H9 (cell line): ENCODE results near the gene DENND10. TPM values are rescaled to one million over a fixed set of nuclear protein-coding genes. Genes with fewer than 3 reads are reported as not detected.

Experiments
- DNase-seq: peaks from one replicate; pipeline ENCODE4 v3.0.0-alpha.2; 2017
- H2AFZ ChIP-seq: one replicate; pipeline ENCODE4 v1.6.1; 2013; ENCODE audit warnings: mild to moderate bottlenecking, low read length, control low read depth, moderate library complexity
- H2AK5ac ChIP-seq: 2 replicates; pipeline ENCODE4 v1.6.1; 2013; ENCODE audit warnings: low read length, control low read depth, mixed read lengths; ENCODE audit not compliant: insufficient read length
- H2BK120ac ChIP-seq: one replicate; pipeline ENCODE4 v1.6.1; 2013; ENCODE audit warnings: low read depth, mild to moderate bottlenecking, low read length, control low read depth, inconsistent platforms; ENCODE audit not compliant: poor library complexity, severe bottlenecking
- H2BK12ac ChIP-seq: 2 replicates; pipeline ENCODE4 v1.6.1; 2013; ENCODE audit warnings: low read length, control low read depth, mixed read lengths, low read depth; ENCODE audit not compliant: insufficient read length
- H2BK15ac ChIP-seq: 2 replicates; pipeline ENCODE4 v1.6.1; 2013; ENCODE audit warnings: low read depth, low read length, control low read depth
- H2BK20ac ChIP-seq: one replicate; pipeline ENCODE4 v1.6.1; 2013; ENCODE audit warnings: low read depth, mild to moderate bottlenecking, low read length, control low read depth, inconsistent platforms; ENCODE audit not compliant: poor library complexity, severe bottlenecking
- H2BK5ac ChIP-seq: 2 replicates; pipeline ENCODE4 v1.6.1; 2013; ENCODE audit warnings: low read length, control low read depth, mixed read lengths; ENCODE audit not compliant: insufficient read length
- H3K14ac ChIP-seq: 2 replicates; pipeline ENCODE4 v1.6.1; 2013; ENCODE audit warnings: low read length, control low read depth; ENCODE audit not compliant: insufficient read depth
- H3K18ac ChIP-seq: 2 replicates; pipeline ENCODE4 v1.6.1; 2013; ENCODE audit warnings: low read depth, mild to moderate bottlenecking, mixed read lengths, low read length, control low read depth; ENCODE audit not compliant: insufficient read length
- H3K23ac ChIP-seq: 2 replicates; pipeline ENCODE4 v1.6.1; 2013; ENCODE audit warnings: low read length, control low read depth, mixed read lengths, low read depth; ENCODE audit not compliant: insufficient read length
- H3K23me2 ChIP-seq: 2 replicates; pipeline ENCODE4 v1.6.1; 2013; ENCODE audit warnings: low read depth, mild to moderate bottlenecking, mixed read lengths, low read length, control low read depth; ENCODE audit not compliant: insufficient read length, poor library complexity, severe bottlenecking
- H3K27ac ChIP-seq: 2 replicates; pipeline ENCODE4 v1.5.1; 2013; ENCODE audit warnings: low read length, control low read depth, mixed read lengths, low read depth; ENCODE audit not compliant: insufficient read length
- H3K27me3 ChIP-seq: 2 replicates; pipeline ENCODE4 v1.6.1; 2013; ENCODE audit warnings: low read length, control low read depth, inconsistent platforms; ENCODE audit not compliant: insufficient read depth
- H3K4ac ChIP-seq: 2 replicates; pipeline ENCODE4 v1.6.1; 2013; ENCODE audit warnings: low read depth, mild to moderate bottlenecking, control low read depth, inconsistent platforms, low read length, moderate library complexity
- H3K4me1 ChIP-seq: 2 replicates; pipeline ENCODE4 v1.6.1; 2013; ENCODE audit warnings: low read length, control low read depth, inconsistent platforms; ENCODE audit not compliant: insufficient read depth
- H3K4me2 ChIP-seq: 2 replicates; pipeline ENCODE4 v1.6.1; 2013; ENCODE audit warnings: low read length, control low read depth, mixed read lengths; ENCODE audit not compliant: insufficient read length, insufficient read depth
- H3K56ac ChIP-seq: 2 replicates; pipeline ENCODE4 v1.6.1; 2013; ENCODE audit warnings: low read depth, mild to moderate bottlenecking, mixed read lengths, low read length, control low read depth; ENCODE audit not compliant: insufficient read length
- H3K79me1 ChIP-seq: 2 replicates; pipeline ENCODE4 v1.6.1; 2013; ENCODE audit warnings: low read depth, mild to moderate bottlenecking, moderate library complexity, low read length, control low read depth, inconsistent platforms; ENCODE audit not compliant: insufficient read depth, poor library complexity, severe bottlenecking
- H3K79me2 ChIP-seq: 2 replicates; pipeline ENCODE4 v1.6.1; 2013; ENCODE audit warnings: low read length, control low read depth, inconsistent platforms; ENCODE audit not compliant: insufficient read depth
- H3K9ac ChIP-seq: 2 replicates; pipeline ENCODE4 v1.6.1; 2013; ENCODE audit warnings: low read length, control low read depth, mixed read lengths; ENCODE audit not compliant: insufficient read length; ENCODE audit errors: extremely low read depth
- H3K9me3 ChIP-seq: one replicate; pipeline ENCODE4 v1.6.1; 2013; ENCODE audit warnings: low read depth, low read length, inconsistent platforms; ENCODE audit not compliant: control insufficient read depth
- H3T11ph ChIP-seq: one replicate; pipeline ENCODE4 v1.6.1; 2013; ENCODE audit warnings: mild to moderate bottlenecking, low read length, control low read depth, inconsistent platforms
- H4K20me1 ChIP-seq: one replicate; pipeline ENCODE4 v1.6.1; 2013; ENCODE audit not compliant: control insufficient read depth, insufficient read length, insufficient read depth
- H4K5ac ChIP-seq: 2 replicates; pipeline ENCODE4 v1.6.1; 2013; ENCODE audit warnings: low read depth, mild to moderate bottlenecking, mixed read lengths, low read length, control low read depth; ENCODE audit not compliant: insufficient read length
- H4K8ac ChIP-seq: replicated peaks from 2 replicates; pipeline ENCODE4 v1.6.1; 2013; ENCODE audit warnings: low read length, control low read depth, mixed read lengths, low read depth; ENCODE audit not compliant: insufficient read length
- H4K91ac ChIP-seq: 2 replicates; pipeline ENCODE4 v1.6.1; 2013; ENCODE audit warnings: low read depth, mild to moderate bottlenecking, moderate library complexity, mixed read lengths, low read length, control low read depth; ENCODE audit not compliant: insufficient read length
- H3K27ac Mint-ChIP-seq, 3 experiments: 2 replicates in 2 of 3; 3 replicates in 1 of 3; pipeline ENCODE4 v1.8.0; 2020 to 2021; ENCODE audit warnings: mixed read lengths in 3 of 3, mild to moderate bottlenecking in 1 of 3, moderate library complexity in 1 of 3
- H3K27me3 Mint-ChIP-seq: 2 replicates; pipeline ENCODE4 v1.8.0; 2021; ENCODE audit warnings: low read depth, mild to moderate bottlenecking, moderate library complexity, mixed read lengths
- H3K36me3 Mint-ChIP-seq, 3 experiments: 2 replicates in 2 of 3; 3 replicates in 1 of 3; pipeline ENCODE4 v1.8.0; 2020 to 2021; ENCODE audit warnings: low read depth in 3 of 3, mixed read lengths in 3 of 3; ENCODE audit not compliant: insufficient read depth in 1 of 3
- H3K4me1 Mint-ChIP-seq, 2 experiments: 2 replicates each; pipeline ENCODE4 v1.8.0; 2020; ENCODE audit warnings: mixed read lengths in 2 of 2
- H3K4me3 Mint-ChIP-seq, 2 experiments: 2 replicates in 1 of 2; 3 replicates in 1 of 2; pipeline ENCODE4 v1.8.0; 2020 to 2021; ENCODE audit warnings: mild to moderate bottlenecking in 2 of 2, mixed read lengths in 2 of 2, moderate library complexity in 1 of 2
- H3K9me3 Mint-ChIP-seq, 2 experiments: 2 replicates in 1 of 2; 3 replicates in 1 of 2; pipeline ENCODE4 v1.8.0; 2020; ENCODE audit warnings: mild to moderate bottlenecking in 2 of 2, mixed read lengths in 2 of 2, moderate library complexity in 1 of 2
- CTCF ChIP-seq: fragments of 200-600 bp; sonication (generic); conservative IDR thresholded peaks from 3 replicates; pipeline ENCODE4 v1.8.0; 2021; ENCODE audit warnings: antibody characterized with exemption, mild to moderate bottlenecking
- WGBS: extraction: QIAGEN DNeasy Blood & Tissue Kit; methylation state at CpG from one replicate; pipeline ENCODE4 v1.1.7; 2013; ENCODE audit warnings: missing lambda C conversion rate, low lambda C conversion rate, mixed read lengths; ENCODE audit not compliant: insufficient read length; ENCODE audit errors: extremely low coverage; 5-methylcytosine and 5-hydroxymethylcytosine counted together
- total RNA-seq: library from RNA; stranded (reverse); gene quantifications from 2 replicates; pipeline ENCODE4 v1.2.1, GENCODE V29; 2021

The DENND10 gene
- total RNA-seq, 1 experiment from 2014 or later = 63.2 TPM

- no peaks in the 10 kb centered on the region for H4K20me1 ChIP-seq
- peak overlapping the region in 1 of 3 experiments; percentile 41; a peak in 1 of 7 replicates for H3K27ac Mint-ChIP-seq
Measured at GRCh38 chr10:119060107-119060506, 43.8 kb upstream of the DENND10 start.

More at GRCh38 chr10:119060107-119060506, 43.8 kb upstream of the DENND10 start:
- no peak for TF ChIP-seq CTCF
- Histone ChIP-seq H2AFZ (no peak overlapping the region), H3K27ac (no peak overlapping the region), H3K79me2 (peaks cover 9% of the 10 kb centered on the region; the same call in 1 of the 2 replicates), H2BK120ac (no peak overlapping the region), H2BK12ac (no peak overlapping the region), H3K4me2 (no peak overlapping the region), H2AK5ac (no peak overlapping the region), H3K79me1 (no peaks in the 10 kb centered on the region), H2BK5ac (no peak overlapping the region), H4K91ac (no peak overlapping the region), H3T11ph (no peak overlapping the region), H3K23me2 (no peaks in the 10 kb centered on the region), H3K18ac (no peak overlapping the region), H3K27me3 (no peaks in the 10 kb centered on the region), H3K9me3 (no peaks in the 10 kb centered on the region), H3K4me1 (no peaks in the 10 kb centered on the region), H3K56ac (no peak overlapping the region), H3K9ac (no peak overlapping the region), H4K5ac (no peak overlapping the region), H2BK15ac (no peak overlapping the region), H4K8ac (no peak overlapping the region), H3K23ac (no peak overlapping the region), H3K4ac (no peak overlapping the region), H2BK20ac (no peak overlapping the region), H3K14ac (no peak overlapping the region)
- no peaks in the 10 kb centered on the region for H3K9me3 Mint-ChIP-seq
- H3K4me3 Mint-ChIP-seq = no peak overlapping the region
- WGBS = no CpG with 5 or more reads among the region's 1 CpG
- H3K27me3 Mint-ChIP-seq = no peaks in the 10 kb centered on the region
- DNase-seq = no peak
- peaks cover 0 to 3% of the 10 kb centered on the region in 2 experiments; a peak in 3 of 4 replicates for H3K4me1 Mint-ChIP-seq
- H3K36me3 Mint-ChIP-seq = peaks cover 65 to 98% (median 97%) of the 10 kb centered on the region in 3 experiments; a peak in 6 of 7 replicates
